AG20443 (cell line): ENCODE data around the gene ZNF578.
A peak's percentile ranks its signal among the peaks of the same experiment; 100 is the strongest.
"Not testable (repeated sequence)": the region's sequence is repeated elsewhere in the genome, so short reads cannot be mapped to it uniquely, and the experiment has no call there.

Experiments
- DNase-seq: peaks from one replicate; pipeline ENCODE4 v3.0.0; 2012; ENCODE audit warnings: low spot score, mixed read lengths

Gene ZNF578

DNA sequence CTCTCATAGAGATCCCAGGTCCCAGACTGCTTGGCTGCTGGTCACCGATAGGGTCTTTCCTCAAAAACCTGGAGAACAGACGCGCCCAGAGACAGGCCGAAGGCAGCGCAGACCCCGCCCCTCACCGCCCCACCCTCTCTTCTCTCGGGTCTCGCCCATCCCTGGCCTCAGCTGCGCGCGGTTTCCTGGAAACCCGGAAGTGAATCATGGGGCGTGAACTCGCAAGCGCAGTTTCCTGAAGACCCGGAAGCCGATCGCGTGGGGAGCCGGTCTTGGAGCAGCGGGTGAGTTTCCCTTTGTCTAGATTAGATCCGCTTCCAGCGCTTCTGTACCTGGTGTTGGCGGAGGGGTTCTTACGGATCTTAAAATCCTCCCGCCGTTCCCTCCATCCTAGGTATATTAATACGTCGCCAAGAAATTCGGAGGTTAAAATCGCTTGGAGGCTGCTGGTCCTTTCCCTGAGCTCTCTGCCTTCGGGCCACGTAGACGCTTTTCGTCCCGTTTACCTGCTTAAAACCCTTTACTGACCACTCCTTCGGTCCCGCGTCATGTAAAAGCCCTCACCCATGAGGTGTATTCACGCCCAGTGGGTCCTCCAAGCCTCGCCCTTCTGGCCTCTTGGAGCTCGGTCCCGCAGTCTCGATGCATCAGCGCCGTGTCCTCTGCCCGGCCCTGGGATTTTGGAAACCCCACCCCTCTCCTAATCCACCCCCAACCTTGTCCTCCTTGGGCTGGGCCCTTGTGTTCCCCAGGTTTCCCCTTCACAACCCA is at the start of gene ZNF578:
Gene ZNF578 (plus strand): TSS at position 230 of the 771 bp plus-strand sequence. CDS start 48,293 bp downstream, outside the sequence.
- peak; percentile 95 for DNase-seq

DNA sequence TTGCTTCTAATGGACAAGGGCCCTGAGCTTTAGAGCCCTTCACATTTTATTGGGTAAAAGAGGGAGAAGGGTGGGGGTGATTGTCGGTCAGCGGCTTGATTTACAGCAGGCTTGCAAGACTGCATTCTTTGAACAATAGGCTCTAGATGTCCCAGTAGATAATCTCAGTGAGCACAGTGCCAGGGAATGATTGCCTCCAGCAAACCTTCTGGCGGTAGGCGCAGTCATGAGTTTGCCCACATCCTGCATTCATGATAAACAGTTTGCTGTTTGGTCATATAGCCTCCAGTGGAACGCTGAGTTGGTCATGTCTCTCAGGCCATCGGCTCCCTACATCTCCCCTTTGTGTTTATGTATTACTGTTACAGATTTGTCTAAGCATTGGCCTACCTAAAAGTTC is 43.1 kb upstream of the ZNF578 start:
- DNase-seq: no peak

DNA sequence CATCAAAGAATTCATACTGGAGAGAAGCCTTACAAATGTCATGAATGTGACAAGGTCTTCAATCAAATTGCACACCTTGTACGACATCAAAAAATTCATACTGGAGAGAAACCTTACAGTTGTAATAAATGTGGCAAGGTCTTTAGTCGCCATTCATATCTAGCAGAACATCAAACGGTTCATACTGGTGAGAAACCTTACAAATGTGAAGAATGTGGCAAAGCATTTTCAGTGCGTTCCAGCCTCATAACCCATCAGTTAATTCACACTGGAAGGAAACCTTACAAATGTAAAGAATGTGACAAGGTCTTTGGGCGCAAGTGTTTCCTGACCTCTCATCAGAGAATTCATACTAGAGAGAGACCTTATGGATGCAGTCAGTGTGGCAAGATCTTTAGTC is 37.6 kb upstream of the ZNF578 start:
- DNase-seq: no peak

DNA sequence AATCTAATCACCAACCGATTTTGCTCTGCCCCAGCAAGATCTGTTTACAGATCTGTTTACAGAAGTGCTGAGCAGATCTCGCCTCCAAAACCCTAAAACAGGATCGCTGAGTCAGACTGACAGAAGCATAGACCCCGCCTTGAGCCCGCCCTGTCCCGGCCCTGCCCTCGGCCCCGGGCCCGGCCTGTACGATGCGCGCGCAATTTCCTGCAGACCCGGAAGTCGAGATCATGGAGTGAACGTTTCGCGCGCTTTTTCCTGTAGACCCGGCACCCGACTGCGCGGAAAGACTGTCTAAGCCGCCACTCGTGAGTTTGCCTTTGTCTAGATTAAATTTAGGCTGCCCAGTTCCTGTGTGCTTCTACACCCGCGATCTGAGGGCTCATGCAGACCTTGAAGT is 24.4 kb upstream of the ZNF578 start, which contains the start of gene ZNF534:
Gene ZNF534 (plus strand): TSS at position 212 of the 400 bp plus-strand sequence. CDS start 2,327 bp downstream, outside the sequence.
- DNase-seq: no peak

DNA sequence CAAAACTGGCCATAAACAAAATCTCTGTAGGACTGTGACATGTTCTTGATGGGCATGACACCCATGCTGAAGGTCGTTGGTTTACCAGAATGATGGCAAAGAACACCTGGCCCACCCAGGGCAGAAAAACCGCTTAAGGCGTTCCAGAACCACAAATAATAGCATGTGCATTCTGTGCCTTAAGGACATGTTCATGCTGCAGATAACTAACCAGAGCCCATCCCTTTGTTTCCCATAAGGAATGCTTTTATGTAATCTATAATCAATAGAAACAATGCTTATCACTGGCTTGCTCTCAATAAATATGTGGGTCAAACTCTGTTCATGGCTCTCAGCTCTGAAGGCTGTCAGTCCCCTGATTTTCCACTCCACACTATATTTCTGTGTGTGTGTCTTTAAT is 11.2 kb upstream of the ZNF578 start:
- DNase-seq: no peak

DNA sequence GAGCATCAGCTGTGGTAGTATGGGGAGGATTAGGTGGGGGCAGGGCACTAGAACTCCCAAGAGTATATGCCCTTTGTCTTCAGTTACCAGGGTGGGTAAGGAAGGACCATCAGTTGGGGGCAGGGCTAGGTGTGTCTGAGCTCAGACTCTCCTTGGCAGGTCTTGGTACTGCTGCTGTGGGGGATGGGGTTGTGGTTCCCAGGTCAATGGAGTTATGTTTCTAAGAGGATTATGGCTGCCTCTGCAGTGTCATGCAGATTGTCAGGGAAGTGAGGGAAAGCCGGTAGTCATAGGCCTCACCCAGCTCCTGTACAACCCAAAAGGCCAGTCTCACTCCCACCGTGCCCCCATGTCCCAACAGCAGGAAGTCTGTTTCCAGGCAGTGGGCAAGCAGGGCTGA is 8.8 kb upstream of the ZNF578 start:
- DNase-seq: no peak

DNA sequence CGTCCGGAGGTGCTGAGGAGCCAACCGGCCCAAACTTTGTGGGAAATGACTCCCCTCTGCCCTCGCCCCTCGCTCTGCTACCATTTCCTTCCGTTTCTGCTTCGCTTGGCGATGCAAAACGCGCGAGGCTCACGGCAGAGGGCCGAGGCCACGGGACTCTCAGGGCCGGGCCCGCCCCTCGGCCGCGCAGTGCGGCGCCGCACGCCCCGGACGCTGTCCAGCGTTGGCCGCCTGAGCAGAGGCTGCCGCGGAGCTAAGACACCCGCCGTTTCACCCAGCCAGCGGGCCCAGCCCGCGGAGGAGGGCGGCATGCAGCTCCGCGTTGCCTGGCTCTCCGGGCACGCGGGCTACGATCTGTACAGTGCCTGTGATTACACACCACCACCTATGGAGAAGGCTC is 2.1 kb upstream of the ZNF578 start:
- DNase-seq: peak; percentile 9

DNA sequence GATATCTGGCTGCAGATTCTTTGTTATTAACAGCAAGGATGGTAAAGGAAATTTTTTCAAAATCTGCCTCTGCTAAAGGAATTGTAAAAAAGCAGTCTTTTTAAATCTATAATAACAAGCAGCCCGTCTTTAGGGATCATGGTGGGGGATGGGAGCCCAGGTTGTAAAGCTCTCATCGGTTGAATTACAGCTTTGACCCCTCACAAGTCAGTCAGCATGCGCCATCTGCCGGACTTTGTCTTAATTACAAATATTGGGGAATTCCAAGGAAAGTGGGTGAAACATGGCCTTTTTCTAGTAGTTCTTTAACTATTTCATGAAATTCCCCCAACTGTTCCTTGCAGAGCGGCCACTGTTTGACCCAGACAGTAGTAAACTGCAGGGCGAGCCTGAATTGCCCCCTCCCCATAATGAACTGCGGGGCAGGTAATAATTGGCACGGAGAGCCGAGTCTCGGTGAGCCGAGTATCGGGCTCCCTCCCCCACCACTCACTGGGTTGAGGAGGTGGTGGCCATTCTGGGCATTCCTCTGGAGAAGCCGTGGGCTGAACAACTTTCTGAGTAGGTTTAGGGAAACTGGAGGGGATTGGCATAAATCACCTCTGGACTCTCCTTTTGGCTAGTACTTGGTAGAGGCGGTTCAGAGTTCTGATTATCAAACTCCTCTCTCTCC is 11.6 kb downstream of the ZNF578 start:
- no peak for DNase-seq

DNA sequence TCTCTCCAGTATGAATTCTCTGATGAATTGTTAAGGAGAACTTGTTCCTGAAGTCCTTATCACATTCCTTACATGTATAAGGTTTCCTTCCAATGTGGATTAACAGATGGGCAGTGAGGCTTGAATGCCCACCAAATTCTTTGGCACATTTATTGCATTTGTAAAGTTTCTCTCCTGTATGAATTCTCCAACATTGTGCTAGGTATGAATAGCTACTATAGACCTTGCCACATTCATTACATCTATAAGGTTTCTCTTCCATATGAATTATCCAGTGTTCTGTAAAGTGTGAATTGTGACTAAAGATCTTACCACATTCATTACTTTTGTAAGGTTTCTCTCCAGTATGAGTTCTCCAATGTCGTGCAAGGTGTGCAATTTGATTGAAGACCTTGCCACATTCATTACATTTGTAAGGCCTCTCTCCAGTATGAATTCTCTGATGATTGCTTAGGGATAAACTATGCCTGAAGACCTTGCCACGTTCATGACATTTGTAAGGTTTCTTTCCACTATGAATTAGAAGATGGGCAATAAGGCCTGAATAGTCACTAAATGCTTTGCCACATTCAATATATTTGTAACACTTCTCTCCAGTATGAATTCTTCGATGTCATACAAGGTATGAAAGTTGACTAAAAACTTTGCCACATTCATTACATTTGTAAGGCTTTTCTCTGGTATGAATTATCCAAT is 20.4 kb downstream of the ZNF578 start:
- DNase-seq: no peak

DNA sequence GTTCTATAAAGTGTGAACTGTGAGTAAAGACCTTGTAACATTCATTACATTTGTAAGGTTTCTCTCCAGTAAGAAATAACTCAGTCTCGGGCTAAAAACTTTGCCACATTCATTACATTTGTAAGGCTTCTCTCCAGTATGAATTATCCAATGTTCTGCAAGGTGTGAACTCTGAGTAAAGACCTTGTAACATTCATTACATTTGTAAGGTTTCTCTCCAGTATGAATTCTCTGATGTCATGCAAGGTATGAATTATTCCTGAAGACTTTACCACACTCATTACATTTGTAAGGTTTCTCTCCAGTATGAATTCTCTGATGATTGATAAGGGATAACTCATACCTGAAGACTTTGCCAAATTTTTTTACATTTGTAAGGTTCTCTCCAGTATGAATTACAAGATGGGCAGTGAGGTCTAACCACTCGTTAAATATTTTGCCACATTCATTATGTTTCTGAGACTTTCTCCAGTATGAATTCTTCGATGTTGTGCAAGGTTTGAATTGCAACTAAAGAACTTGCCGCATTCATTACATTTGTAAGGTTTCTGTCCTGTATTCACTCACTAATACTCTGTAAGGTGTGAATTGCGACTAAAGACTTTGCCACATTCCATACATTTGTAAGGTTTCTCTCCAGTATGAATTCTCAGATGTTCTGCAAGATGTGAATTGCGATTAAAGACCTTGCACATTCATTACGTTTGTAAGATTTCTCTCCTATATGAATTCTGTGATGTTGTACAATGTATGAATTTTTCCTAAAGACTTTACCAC is 21.2 kb downstream of the ZNF578 start:
- no peak for DNase-seq

DNA sequence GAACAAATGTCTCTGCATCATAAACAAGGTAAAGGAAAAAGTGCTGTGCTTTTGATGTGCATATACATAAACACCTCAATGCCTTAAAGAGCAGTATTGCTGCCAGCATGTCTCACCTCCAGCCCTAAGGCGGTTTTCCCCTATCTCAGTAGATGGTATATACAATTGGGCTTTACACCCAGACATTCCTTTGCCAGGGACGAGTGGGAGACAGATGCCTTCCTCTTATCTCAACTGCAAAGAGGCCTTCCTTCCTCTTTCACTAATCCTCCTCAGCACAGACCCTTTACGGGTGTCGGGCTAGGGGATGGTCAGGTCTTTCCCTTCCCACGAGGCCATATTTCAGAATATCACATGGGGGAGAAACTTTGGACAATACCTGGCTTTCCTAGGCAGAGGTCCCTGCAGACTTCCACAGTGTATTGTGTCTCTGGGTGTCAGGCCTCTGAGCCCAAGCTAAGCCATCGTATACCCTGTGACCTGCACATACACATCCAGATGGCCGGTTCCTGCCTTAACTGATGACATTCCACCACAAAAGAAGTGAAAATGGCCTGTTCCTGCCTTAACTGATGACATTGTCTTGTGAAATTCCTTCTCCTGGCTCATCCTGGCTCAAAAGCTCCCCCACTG is 30.9 kb downstream of the ZNF578 start:
- not testable (repeated sequence) for DNase-seq

DNA sequence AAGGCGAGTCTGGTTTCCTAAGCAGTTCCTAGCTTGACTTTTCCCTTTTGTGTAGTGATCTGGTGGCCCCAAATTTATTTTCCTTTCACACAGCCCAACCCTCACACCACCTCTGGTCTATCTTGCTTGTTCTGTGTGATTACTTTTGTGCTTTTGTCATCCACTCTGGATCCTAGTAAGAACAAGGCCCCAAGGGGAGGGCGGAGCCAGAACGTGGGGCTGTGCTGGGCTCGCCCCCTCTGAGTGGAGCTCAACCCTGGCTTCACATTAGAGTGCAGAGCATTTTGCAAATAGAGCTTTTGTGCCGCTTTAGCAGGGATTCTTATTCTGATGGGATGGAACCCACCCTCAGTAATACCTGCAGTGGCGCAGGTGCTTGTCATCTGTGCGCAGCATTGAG is 31.7 kb downstream of the ZNF578 start:
- not testable (repeated sequence) for DNase-seq

DNA sequence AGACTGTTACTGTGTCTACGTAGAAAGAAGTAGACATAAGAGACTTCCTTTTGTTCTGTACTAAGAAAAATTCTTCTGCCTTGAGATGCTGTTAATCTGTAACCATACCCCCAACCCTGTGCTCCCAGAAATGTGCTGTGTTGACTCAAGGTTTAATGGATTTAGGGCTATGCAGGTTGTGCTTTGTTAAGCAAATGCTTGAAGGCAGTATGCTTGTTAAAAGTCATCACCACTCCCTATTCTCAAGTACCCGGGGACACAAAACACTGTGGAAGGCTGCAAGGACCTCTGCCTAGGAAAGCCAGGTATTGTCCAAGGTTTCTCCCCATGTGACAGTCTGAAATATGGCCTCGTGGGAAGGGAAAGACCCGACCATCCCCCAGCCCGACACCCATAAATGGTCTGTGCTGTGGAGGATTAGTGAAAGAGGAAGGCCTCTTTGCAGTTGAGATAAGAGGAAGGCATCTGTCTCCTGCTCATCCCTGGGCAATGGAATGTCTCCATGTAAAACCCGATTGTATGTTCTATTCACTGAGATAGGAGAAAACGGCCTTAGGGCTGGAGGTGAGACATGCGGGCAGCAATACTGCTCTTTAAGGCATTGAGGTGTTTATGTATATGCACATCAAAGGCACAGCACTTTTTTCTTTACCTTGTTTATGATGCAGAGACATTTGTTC is 32.3 kb downstream of the ZNF578 start:
- not testable (repeated sequence) for DNase-seq

DNA sequence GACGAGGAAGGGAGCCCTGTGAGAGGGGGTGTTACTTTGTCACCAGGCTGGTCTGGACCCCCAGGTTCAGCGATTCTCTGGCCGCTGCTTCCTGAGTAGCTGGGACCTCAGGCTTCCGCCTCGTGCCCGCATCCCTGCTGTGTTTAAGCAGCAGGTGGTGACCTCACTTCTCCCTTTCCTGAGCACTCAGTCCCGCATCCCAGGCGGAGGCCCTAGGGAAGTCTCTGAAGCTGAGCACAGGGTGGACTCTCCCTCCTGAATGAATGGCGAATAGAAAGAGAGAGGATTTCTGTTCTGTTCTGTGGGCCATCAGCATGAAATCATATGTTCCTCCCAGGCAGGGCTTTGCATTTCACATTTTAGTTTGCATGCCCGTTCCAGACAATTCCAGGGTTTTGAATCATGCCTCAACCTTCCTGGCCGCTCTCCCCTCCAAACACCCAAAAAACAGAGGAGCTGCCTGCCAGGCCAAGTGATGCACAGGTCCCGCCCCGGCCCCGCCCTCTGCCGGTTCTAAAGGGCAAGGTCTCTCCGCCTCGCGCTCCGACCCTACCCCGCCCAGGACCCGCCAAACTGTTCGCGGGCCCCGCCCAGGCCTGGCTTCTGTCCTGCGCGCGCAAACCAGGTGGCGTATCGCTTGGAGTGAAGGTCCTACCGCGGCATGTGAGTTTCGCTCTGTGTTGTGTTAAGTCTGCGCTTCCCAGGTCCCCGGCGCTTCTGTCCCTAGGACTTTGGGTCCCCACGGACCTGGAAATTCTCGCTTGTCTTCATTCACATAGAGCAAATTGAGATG is 39.0 kb downstream of the ZNF578 start:
- DNase-seq: peak; percentile 29

DNA sequence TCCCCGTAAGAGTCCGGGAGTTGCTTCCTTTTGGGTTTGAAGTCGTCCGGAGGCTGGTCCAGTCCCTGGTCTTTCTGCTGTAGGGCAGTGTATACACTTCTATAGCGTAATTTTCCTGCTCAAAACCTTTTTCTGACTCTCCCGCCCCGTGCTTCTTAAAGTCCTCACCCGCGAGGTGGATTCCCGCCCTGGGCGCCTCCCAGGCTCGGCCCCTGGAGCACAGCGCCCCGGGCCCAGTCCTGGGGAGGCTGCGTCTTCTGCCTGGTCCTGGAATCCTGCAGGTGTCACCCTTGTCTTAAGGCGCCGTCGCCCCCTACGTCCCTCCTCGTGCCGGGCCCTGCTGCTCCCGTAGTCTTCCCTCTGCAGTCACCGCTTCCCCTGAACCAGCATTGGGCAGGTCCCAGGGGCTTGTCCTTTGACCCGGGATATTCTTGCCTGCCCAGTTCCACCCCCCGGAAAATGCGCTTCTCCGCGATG is 39.7 kb downstream of the ZNF578 start:
- peak; percentile 10 for DNase-seq

DNA sequence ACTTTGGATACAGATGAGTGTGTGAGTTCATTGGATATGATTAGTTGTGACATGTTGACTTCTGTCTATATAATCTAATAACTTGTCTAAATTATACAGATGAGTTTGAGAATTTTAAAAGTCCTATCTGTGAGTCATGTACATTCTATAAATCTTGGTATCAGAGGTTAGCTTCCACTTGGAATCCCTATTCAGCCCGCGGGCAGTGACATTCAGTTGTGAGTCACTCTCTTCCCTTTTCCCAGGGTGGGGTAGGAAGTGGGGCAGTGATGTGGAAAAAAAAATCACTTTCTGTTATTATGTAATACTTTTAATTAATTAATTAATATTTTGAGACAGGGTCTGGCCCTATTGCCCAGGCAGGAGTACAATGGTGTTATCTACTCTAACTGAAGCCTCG is 41.2 kb downstream of the ZNF578 start:
- DNase-seq: no peak

DNA sequence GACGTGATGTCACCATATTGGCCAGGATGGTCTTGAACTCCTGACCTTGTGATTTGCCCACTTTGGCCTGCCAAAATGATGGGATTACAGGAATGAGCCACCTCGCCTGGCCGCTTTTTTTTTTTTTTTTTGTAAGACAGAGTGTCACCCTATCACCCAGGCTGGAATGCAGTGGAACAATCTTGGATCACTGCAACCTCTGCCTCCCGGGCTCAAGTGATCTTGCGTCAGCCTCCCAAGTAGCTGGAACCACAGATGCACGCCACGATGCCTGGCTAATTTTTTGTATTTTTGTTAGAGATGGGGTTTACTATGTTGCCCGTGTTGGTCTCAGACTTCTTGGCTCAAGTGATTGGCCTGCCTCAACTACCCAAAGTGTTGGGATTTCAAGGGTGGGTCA is 45.2 kb downstream of the ZNF578 start:
- no peak for DNase-seq

DNA sequence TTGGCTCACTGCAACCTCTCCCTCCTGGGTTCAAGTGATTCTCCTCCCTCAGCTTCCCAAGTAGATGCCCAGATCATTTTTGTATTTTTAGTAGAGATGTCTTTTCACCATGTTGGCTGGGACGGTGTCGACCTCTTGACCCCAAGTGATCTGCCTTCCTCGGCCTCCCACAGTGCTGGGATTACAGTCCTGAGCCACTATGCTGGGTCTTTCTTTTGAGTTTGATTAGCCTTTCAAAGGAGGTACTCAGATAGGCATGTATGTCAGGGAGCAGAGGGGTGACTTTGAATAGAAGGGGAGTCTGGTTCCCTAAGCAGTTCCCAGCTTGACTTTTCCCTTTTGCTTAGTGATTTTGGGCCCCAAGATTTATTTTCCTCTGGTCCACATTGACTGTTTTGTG is 47.1 kb downstream of the ZNF578 start:
- not testable (repeated sequence) for DNase-seq

DNA sequence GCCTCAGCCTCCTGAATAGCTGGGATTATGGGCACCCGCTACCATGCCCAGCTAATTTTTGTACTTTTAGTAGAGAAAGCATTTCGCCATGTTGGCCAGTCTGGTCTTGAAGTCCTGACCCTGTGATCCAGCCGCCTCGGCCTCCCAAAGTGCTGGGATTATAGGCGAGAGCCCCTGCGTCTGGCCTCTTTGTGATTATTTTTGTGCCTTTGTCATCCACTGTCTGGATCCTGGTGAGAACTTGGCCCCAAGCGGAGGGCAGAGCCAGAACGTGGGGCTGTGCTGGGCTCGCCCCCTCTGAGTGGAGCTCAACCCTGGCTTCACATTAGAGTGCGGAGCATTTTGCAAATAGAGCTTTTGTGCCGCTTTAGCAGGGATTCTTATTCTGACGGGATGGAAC is 47.6 kb downstream of the ZNF578 start:
- DNase-seq: not testable (repeated sequence)

DNA sequence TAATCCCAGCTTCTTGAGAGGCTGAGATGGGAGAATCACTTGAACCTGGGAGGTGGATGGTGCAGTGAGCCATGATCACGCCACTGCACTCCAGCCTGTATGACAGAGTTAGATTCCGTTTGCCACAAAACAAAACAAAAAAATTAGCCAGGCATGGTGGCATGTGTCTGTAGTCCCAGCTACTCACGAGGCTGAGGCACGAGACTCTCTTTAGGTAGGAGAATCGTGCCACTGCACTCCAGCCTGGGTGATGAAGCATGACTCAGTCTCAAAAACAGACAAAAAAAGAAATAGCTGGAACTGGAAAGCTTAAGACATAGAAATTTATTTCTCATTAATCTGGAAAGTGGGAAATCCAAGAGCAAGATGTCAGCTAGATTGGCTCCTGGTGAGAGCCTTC is 53.9 kb downstream of the ZNF578 start:
- no peak for DNase-seq
